ENCODE data around the gene MED26. TPM values are rescaled to one million over a fixed set of nuclear protein-coding genes. Genes with fewer than 3 reads are reported as not detected.

MED26 gene
- total and polyA plus RNA-seq, 10 of the 15 experiments (the other 5 are each of a cell fraction or from before 2014, with no cell fraction given): 1.1 to 21.4 (median 9.7) TPM

GRCh38 chr19:16654627-16655026, 26.6 kb upstream of the MED26 start:
- H3K4me3 ChIP-seq: no peak overlapping the region
- CTCF ChIA-PET: no interaction called here
- no peaks in the 10 kb centered on the region for H3K27me3 ChIP-seq (replicated peaks in 1 of 2; ENCODE audit: control insufficient read depth in 2 of 2, insufficient read depth in 2 of 2, low read length in 1 of 2)
- no peak for ATAC-seq
- H3K79me2 ChIP-seq (ENCODE audit: control insufficient read depth, insufficient read depth, low read length): peaks cover 35% of the 10 kb centered on the region
- POLR2A ChIA-PET: interaction anchor here (0.6 kb wide), 1 partner anchor 16 kb away, joined by 4 read pairs; no protein-coding TSS in a partner anchor
- peaks cover 12% of the 10 kb centered on the region for H3K4me1 ChIP-seq (ENCODE audit: control insufficient read depth, insufficient read depth, low read length)
- H3K36me3 ChIP-seq (ENCODE audit: control insufficient read depth in 2 of 2, insufficient read depth in 2 of 2, low read length in 1 of 2): peaks cover 17 to 48% of the 10 kb centered on the region in 2 experiments
- TF ChIP-seq HSF1 (IDR thresholded peaks at IDR 0.05; ENCODE audit: low read depth, low read length) (no peak), MEF2A (IDR thresholded peaks at IDR 0.05; ENCODE audit: insufficient read depth, low read depth, low read length) (no peak), NRF1 (conservative IDR thresholded peaks at IDR 0.05; ENCODE audit: low read depth, low read length) (no peak), BACH1 (IDR thresholded peaks at IDR 0.05; ENCODE audit: borderline replicate concordance) (no peak), SPI1 (IDR thresholded peaks at IDR 0.05; ENCODE audit: borderline replicate concordance, insufficient read depth, low read depth, low read length) (no peak), HDGF (IDR thresholded peaks at IDR 0.05) (no peak), ATF3 (IDR thresholded peaks at IDR 0.05; ENCODE audit: borderline replicate concordance, extremely low read depth, low read depth, low read length) (no peak), TCF12 (IDR thresholded peaks at IDR 0.05; ENCODE audit: low read depth, low read length) (no peak), RUNX3 (IDR thresholded peaks at IDR 0.05; ENCODE audit: low read length) (no peak), PAX5 (IDR thresholded peaks at IDR 0.05; ENCODE audit: borderline replicate concordance, low read depth, low read length) (no peak)
- no peak overlapping the region for H3K4me2 ChIP-seq (ENCODE audit: control insufficient read depth, insufficient read depth)
- no peak overlapping the region for H3K9ac ChIP-seq (ENCODE audit: control insufficient read depth, insufficient read depth, low read length)
- in situ Hi-C loops (cut with MboI): no loop called here
- no peak overlapping the region for H3K27ac ChIP-seq (ENCODE audit: control insufficient read depth, insufficient read depth)
- no peak for FAIRE-seq
- H4K20me1 ChIP-seq (ENCODE audit: control insufficient read depth, insufficient read depth): peaks cover 18% of the 10 kb centered on the region
- intact Hi-C loops (cut with micrococcal nuclease; ENCODE audit: unreplicated experiment): no loop called here
- RAD21 ChIA-PET (ENCODE audit: unreplicated experiment): no interaction called here
- no peaks in the 10 kb centered on the region for H3K9me3 ChIP-seq (replicated peaks; ENCODE audit: control insufficient read depth, insufficient read depth, low read length)
- SMC1A ChIA-PET (ENCODE audit: uncharacterized antibody, unreplicated experiment): interaction anchor here (0.6 to 1.7 kb wide), 2 partner anchors 30 to 68 kb away, joined by 4 read pairs; no protein-coding TSS in a partner anchor
- BruUV-seq (replicated peaks): no TSS peak
- no peak overlapping the region for H2AFZ ChIP-seq (ENCODE audit: control insufficient read depth, low read depth, low read length)
- no peak for DNase-seq (ENCODE audit: low read depth, low spot score)
- 98% methylated on average over 3 of the region's 3 CpGs for WGBS (ENCODE audit: insufficient coverage, insufficient replicate concordance, low lambda C conversion rate, missing lambda C conversion rate)

All from GM12878 (cell line).